WTC11 (cell line): ENCODE measurements around the gene FNDC3A. TPM values are rescaled to one million over a fixed set of nuclear protein-coding genes. Genes with fewer than 3 reads are reported as not detected.

Experiments used
- ATAC-seq: fragments of 200-7000 bp; cut with Tn5 transposase; 2 replicates; pipeline ENCODE4 v1.10.0; 2021; ENCODE audit warnings: mild to moderate bottlenecking, moderate library complexity
- CTCF ChIA-PET: fragments of 300-600 bp; sonication (Branson Sonifier 250); formaldehyde crosslinking; loops from one replicate; lab custom pipeline; 2021; ENCODE audit warnings: antibody characterized with exemption; lab: Charles Lee
- POLR2A ChIA-PET: fragments of 350-600 bp; sonication (Branson Sonifier 250); formaldehyde crosslinking; loops from one replicate; lab custom pipeline; 2021; ENCODE audit warnings: antibody characterized with exemption; lab: Charles Lee
- DNase-seq: peaks from one replicate; pipeline ENCODE4 v3.0.0; 2021; ENCODE audit warnings: low spot score
- H3K27ac Mint-ChIP-seq: 2 replicates; pipeline ENCODE4 v1.8.0; 2021; ENCODE audit warnings: mixed read lengths
- H3K27me3 Mint-ChIP-seq: 2 replicates; pipeline ENCODE4 v1.8.0; 2021; ENCODE audit warnings: low read depth, mild to moderate bottlenecking, moderate library complexity, mixed read lengths
- H3K36me3 Mint-ChIP-seq: 2 replicates; pipeline ENCODE4 v1.8.0; 2021; ENCODE audit warnings: mixed read lengths
- H3K4me1 Mint-ChIP-seq: 2 replicates; pipeline ENCODE4 v1.8.0; 2022; ENCODE audit warnings: mixed read lengths
- H3K4me3 Mint-ChIP-seq: 2 replicates; pipeline ENCODE4 v1.8.0; 2021; ENCODE audit warnings: mild to moderate bottlenecking, moderate library complexity, mixed read lengths
- H3K9me3 Mint-ChIP-seq: 2 replicates; pipeline ENCODE4 v1.8.0; 2021; ENCODE audit warnings: mixed read lengths
- AR ChIP-seq: fragments of 250-450 bp; sonication (Bioruptor Pico); IDR thresholded peaks from 2 replicates; pipeline ENCODE4 v1.9.0; 2021; ENCODE audit warnings: mild to moderate bottlenecking
- ARID4B ChIP-seq: sonication (generic); formaldehyde crosslinking; IDR thresholded peaks from 2 replicates; pipeline ENCODE4 v1.8.0; 2023; ENCODE audit warnings: missing genetic modification reagents, mild to moderate bottlenecking, borderline replicate concordance
- CBFB ChIP-seq: sonication (generic); formaldehyde crosslinking; IDR thresholded peaks from 2 replicates; pipeline ENCODE4 v1.8.1; 2022; ENCODE audit warnings: mild to moderate bottlenecking, low read depth, missing genetic modification reagents
- E2F5 ChIP-seq: sonication (generic); formaldehyde crosslinking; IDR thresholded peaks from 2 replicates; pipeline ENCODE4 v1.8.1; 2022; ENCODE audit warnings: mild to moderate bottlenecking, moderate library complexity, missing genetic modification reagents
- FOXK1 ChIP-seq: sonication (generic); formaldehyde crosslinking; IDR thresholded peaks from 2 replicates; pipeline ENCODE4 v1.8.0; 2022; ENCODE audit warnings: mild to moderate bottlenecking, moderate library complexity, missing genetic modification reagents
- IRF2 ChIP-seq: sonication (generic); formaldehyde crosslinking; IDR thresholded peaks from 2 replicates; pipeline ENCODE4 v1.8.0; 2022; ENCODE audit warnings: low read depth, missing genetic modification reagents, borderline replicate concordance
- MYBL2 ChIP-seq: sonication (generic); formaldehyde crosslinking; IDR thresholded peaks from 2 replicates; pipeline ENCODE4 v1.8.1; 2023; ENCODE audit warnings: mild to moderate bottlenecking, moderate library complexity, missing genetic modification reagents
- NR1H2 ChIP-seq: sonication (generic); formaldehyde crosslinking; IDR thresholded peaks from 2 replicates; pipeline ENCODE4 v1.9.0; 2021; ENCODE audit warnings: mild to moderate bottlenecking, moderate library complexity, missing genetic modification reagents
- PRRX2 ChIP-seq: fragments of 250-450 bp; sonication (Bioruptor Pico); IDR thresholded peaks from 2 replicates; pipeline ENCODE4 v1.8.0; 2021; ENCODE audit warnings: mild to moderate bottlenecking
- SMAD4 ChIP-seq: sonication (generic); formaldehyde crosslinking; IDR thresholded peaks from 2 replicates; pipeline ENCODE4 v1.8.0; 2022; ENCODE audit warnings: mild to moderate bottlenecking, missing genetic modification reagents
- ZBTB43 ChIP-seq: sonication (generic); formaldehyde crosslinking; IDR thresholded peaks from 2 replicates; pipeline ENCODE4 v1.8.1; 2023; ENCODE audit warnings: mild to moderate bottlenecking, missing genetic modification reagents
- ZNF138 ChIP-seq: sonication (generic); formaldehyde crosslinking; conservative IDR thresholded peaks from 2 replicates; pipeline ENCODE4 v1.8.1; 2022; ENCODE audit warnings: mild to moderate bottlenecking, moderate library complexity, missing genetic modification reagents
- ZNF219 ChIP-seq: sonication (generic); formaldehyde crosslinking; IDR thresholded peaks from 2 replicates; pipeline ENCODE4 v1.8.0; 2023; ENCODE audit warnings: missing genetic modification reagents, mild to moderate bottlenecking, borderline replicate concordance
- ZNF263 ChIP-seq: sonication (generic); formaldehyde crosslinking; IDR thresholded peaks from 2 replicates; pipeline ENCODE4 v1.8.1; 2022; ENCODE audit warnings: low read depth, mild to moderate bottlenecking, moderate library complexity, missing genetic modification reagents
- ZNF317 ChIP-seq: sonication (generic); formaldehyde crosslinking; IDR thresholded peaks from 2 replicates; pipeline ENCODE4 v1.8.1; 2023; ENCODE audit warnings: low read depth, mild to moderate bottlenecking, moderate library complexity, missing genetic modification reagents, borderline replicate concordance
- ZNF416 ChIP-seq: fragments of 250-450 bp; sonication (Bioruptor Pico); IDR thresholded peaks from 2 replicates; pipeline ENCODE4 v1.9.0; 2021; ENCODE audit warnings: mild to moderate bottlenecking, inconsistent platforms
- total RNA-seq: library from RNA; stranded (reverse); gene quantifications from 3 replicates; pipeline ENCODE4 v1.2.3, GENCODE V29; 2021
- TF ChIP-seq, protein P1 (sequence below): fragments of 250-450 bp; sonication (Bioruptor Pico); IDR thresholded peaks from 2 replicates; pipeline ENCODE4 v1.8.0; 2021; ENCODE audit warnings: mild to moderate bottlenecking

FNDC3A gene
- total RNA-seq, 1 experiment from 2014 or later = 24.8 TPM

DNA sequence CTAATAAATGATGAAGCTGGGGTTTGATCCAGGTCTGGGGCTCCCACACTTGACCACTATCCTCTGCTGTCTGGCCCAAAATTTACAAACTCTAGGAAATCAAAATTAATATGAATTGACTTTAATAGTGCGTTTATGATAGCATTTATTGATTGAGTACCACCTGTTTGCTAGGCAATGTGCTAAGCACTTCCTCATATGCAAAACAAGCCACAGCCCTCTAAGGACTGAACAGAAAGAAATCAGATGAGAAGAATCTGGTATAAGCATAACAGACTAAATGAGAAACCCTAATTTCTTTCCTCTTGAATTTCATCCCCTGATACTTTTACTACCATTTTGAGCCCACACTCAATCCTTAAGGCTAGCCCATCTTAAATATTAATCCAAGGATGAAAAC, 237.8 kb downstream of the FNDC3A start:
- DNase-seq = no peak
- H3K4me1 Mint-ChIP-seq = peaks cover 31% of the 10 kb centered on the region
- peaks cover 8% of the 10 kb centered on the region; the same call in 1 of the 2 replicates for H3K9me3 Mint-ChIP-seq
- TF ChIP-seq ZNF317 (CRISPR knock-in tag) = no peak
- no peak for TF ChIP-seq SMAD4 (CRISPR knock-in tag)
- no peak for TF ChIP-seq ZBTB43
- no peak for TF ChIP-seq PRRX2 (CRISPR knock-in tag)
- TF ChIP-seq, all 79 proteins: peak for 0
- no peaks in the 10 kb centered on the region; the same call in 1 of the 2 replicates for H3K36me3 Mint-ChIP-seq
- peaks cover 33% of the 10 kb centered on the region for H3K27me3 Mint-ChIP-seq
- H3K4me3 Mint-ChIP-seq = no peak overlapping the region
- no peak overlapping the region for H3K27ac Mint-ChIP-seq
- CTCF ChIA-PET = interaction anchor here (1.8 kb wide), 1 partner anchor 26 kb away, joined by 5 read pairs; no protein-coding TSS in a partner anchor
- POLR2A ChIA-PET = no interaction called here
- ATAC-seq = no peak

DNA sequence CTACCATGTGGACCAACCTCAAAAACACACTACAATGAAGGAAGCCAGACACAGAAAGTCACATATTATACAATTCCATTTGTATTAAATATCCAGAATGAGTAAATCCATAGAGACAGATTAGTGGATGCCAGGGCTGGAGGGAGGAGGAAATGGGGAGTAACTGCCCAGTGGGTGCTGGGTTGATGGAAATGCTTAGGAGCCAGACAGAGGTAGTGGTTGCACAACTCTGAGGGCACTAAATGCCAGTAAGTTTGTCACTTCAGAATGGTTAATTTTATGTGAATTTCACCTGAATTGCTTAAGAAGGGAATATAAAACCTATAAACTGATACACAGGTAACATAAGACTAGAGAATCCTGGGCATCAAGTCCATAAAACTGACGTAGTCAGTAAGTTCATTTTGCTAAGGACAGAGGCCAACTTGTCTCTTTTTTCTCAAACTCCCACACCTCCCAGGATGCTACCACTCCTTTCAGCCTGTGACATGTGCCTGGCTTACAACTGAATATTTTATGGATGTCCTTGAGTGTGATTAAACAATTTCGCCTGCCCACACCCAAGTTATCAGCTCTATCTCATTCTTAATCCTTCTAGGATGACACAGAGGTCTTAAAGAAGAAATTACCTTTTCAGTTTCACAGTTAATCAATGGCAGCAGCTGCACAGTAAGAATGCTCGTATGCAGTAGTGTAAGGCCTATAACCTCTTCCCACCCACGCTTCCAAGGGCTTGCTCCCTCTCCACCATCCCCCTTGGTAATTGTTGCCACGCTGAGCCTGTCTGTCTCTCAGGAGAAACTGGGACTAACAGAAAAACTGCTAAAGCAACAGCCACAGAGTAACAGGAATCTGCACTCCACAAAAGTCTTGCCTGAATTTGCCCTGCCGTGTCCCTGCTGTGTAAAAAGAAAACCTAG, 238.5 kb downstream of the FNDC3A start:
- peaks cover 8% of the 10 kb centered on the region; the same call in 1 of the 2 replicates for H3K9me3 Mint-ChIP-seq
- DNase-seq (no peak), ATAC-seq (peak; percentile 5; the same call in 1 of the 2 replicates)
- H3K27ac Mint-ChIP-seq = no peak overlapping the region
- H3K27me3 Mint-ChIP-seq = peaks cover 40% of the 10 kb centered on the region
- ChIA-PET POLR2A (interaction anchor here (0.5 kb wide), 1 partner anchor 276 kb away, joined by 4 read pairs; no protein-coding TSS in a partner anchor), CTCF (interaction anchor here (0.6 to 1.8 kb wide), 5 partner anchors 25 to 722 kb away, joined by 3 to 22 read pairs (median 5); partner anchors contain the start of gene SPRYD7)
- no peaks in the 10 kb centered on the region; the same call in 1 of the 2 replicates for H3K36me3 Mint-ChIP-seq
- no peak overlapping the region for H3K4me3 Mint-ChIP-seq
- TF ChIP-seq IRF2 (CRISPR knock-in tag) (no peak), NR1H2 (no peak), CBFB (no peak), E2F5 (CRISPR knock-in tag) (no peak), ZNF138 (CRISPR knock-in tag) (no peak), ZNF416 (CRISPR knock-in tag) (no peak)
- H3K4me1 Mint-ChIP-seq = peaks cover 39% of the 10 kb centered on the region

- no peaks in the 10 kb centered on the region; the same call in 1 of the 2 replicates for H3K36me3 Mint-ChIP-seq
- ATAC-seq (peak; percentile 60), DNase-seq (peak; percentile 43)
- H3K9me3 Mint-ChIP-seq = peaks cover 8% of the 10 kb centered on the region; the same call in 1 of the 2 replicates
- peaks cover 47% of the 10 kb centered on the region for H3K27me3 Mint-ChIP-seq
- ChIA-PET POLR2A (interaction anchor here (0.5 kb wide), 1 partner anchor 275 kb away, joined by 4 read pairs; no protein-coding TSS in a partner anchor), CTCF (interaction anchor here (0.6 to 1.8 kb wide), 6 partner anchors 25 to 721 kb away, joined by 3 to 22 read pairs (median 4); partner anchors contain the start of gene SPRYD7)
- H3K4me1 Mint-ChIP-seq = peaks cover 40% of the 10 kb centered on the region
- H3K27ac Mint-ChIP-seq = no peak overlapping the region
- no peak overlapping the region for H3K4me3 Mint-ChIP-seq
- no peak for TF ChIP-seq ZBTB43
- no peak for TF ChIP-seq ZNF219 (CRISPR knock-in tag)
- 0 out of 2 replicates have a peak, but pooled peaks have one; percentile 20 for TF ChIP-seq FOXK1
- no peak for TF ChIP-seq AR
- TF ChIP-seq, protein P1, sequence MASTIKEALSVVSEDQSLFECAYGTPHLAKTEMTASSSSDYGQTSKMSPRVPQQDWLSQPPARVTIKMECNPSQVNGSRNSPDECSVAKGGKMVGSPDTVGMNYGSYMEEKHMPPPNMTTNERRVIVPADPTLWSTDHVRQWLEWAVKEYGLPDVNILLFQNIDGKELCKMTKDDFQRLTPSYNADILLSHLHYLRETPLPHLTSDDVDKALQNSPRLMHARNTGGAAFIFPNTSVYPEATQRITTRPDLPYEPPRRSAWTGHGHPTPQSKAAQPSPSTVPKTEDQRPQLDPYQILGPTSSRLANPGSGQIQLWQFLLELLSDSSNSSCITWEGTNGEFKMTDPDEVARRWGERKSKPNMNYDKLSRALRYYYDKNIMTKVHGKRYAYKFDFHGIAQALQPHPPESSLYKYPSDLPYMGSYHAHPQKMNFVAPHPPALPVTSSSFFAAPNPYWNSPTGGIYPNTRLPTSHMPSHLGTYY = no peak
- TF ChIP-seq MYBL2 = no peak
- TF ChIP-seq ZNF263 = no peak
- no peak for TF ChIP-seq ARID4B (CRISPR knock-in tag)
Measured at GRCh38 chr13:49214917-49215376, 239.2 kb downstream of the FNDC3A start.
